ENCODE measurements around the gene ATG13.

The ATG13 gene

DNA sequence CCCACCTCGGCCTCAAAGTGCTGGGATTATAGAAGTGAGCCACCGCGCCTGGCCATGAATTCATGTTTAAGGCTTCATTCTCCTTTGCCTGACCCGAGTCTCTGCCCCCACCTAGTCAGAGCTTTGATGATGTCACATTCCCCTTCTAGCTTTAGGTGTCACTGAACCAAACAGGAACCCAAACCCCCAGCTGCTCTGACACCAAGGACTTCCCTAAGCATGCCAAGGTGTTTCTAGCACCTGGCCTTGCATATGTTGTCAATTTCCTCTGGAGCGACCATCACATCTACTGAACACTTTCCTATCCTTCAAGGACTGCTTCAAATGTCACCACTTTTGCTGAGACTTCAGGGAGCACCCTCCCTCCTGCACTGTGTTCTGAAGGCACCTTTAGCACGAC lies 103.9 kb downstream of the ATG13 start:
- TF ChIP-seq CTCF (IDR thresholded peaks at IDR 0.05) = no peak
- H3K4me1 ChIP-seq = no peaks in the 10 kb centered on the region
- H3K36me3 ChIP-seq (ENCODE audit: control insufficient read depth, insufficient read depth, low read length) = no peaks in the 10 kb centered on the region
- H3K4me3 ChIP-seq (ENCODE audit: low read depth, low read length) = no peak overlapping the region
- H3K9me3 ChIP-seq (ENCODE audit: control insufficient read depth, low read length) = no peaks in the 10 kb centered on the region
- H3K27me3 ChIP-seq (ENCODE audit: control insufficient read depth, insufficient read depth, low read length) = no peaks in the 10 kb centered on the region
- no peak overlapping the region for H2AFZ ChIP-seq
- no peak overlapping the region for H3K27ac ChIP-seq
- H3K79me2 ChIP-seq = no peaks in the 10 kb centered on the region
- H3K4me2 ChIP-seq (ENCODE audit: low read length) = no peak overlapping the region
- no peak overlapping the region for H3K9ac ChIP-seq

DNA sequence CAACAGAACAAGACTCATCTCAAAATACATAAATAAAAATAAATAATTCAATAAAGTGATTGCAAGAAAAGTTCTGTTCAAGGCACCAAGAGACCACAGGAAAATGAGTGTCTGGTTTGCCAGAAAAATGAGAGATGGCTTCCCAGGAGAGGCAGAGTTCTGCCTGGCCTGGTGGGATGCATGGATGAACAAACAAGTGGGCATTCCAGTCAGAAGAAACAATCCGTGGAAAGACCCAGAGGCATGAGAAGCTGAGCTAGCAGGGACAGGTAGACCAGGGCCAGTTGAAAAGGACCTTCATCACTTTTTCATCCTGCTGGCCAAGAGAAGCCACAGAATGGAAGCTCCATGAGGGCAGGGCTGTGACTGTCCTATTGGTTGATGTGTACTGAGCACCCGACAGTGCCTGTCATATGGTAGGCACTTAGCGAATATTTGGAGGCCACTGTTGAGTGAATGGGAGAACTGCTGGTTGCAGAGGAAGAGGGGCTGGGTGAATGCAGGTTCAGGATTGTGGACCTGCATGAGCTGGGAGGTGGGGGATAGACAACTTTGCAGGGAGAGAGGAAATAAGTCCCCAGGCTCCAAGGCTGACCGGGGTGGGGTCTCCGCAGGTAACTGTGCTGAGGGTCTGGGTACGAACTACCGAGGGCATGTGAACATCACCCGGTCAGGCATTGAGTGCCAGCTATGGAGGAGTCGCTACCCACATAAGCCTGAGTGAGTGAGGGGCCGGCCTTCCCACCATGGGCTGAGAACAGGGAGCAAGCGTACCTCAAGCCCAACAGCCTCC lies 105.4 kb downstream of the ATG13 start:
- TF ChIP-seq CTCF (IDR thresholded peaks at IDR 0.05) = no peak

DNA sequence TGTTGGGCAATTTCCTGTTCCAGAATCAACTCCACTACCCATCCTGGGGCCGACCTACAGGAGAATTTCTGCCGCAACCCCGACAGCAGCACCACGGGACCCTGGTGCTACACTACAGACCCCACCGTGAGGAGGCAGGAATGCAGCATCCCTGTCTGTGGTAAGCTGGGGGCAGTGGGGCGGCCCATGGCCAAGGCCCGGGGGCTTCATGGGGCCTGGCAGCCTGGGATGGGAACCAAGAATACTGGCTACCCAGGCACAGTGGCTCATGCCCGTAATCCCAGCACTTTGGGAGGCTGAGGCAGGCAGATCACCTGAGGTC lies 106.0 kb downstream of the ATG13 start:
- Histone ChIP-seq H3K36me3 (ENCODE audit: control insufficient read depth, insufficient read depth, low read length) (no peaks in the 10 kb centered on the region), H3K9me3 (ENCODE audit: control insufficient read depth, low read length) (no peaks in the 10 kb centered on the region), H3K27ac (no peak overlapping the region), H3K4me2 (ENCODE audit: low read length) (no peak overlapping the region), H2AFZ (no peak overlapping the region), H3K27me3 (ENCODE audit: control insufficient read depth, insufficient read depth, low read length) (no peaks in the 10 kb centered on the region), H3K4me1 (no peaks in the 10 kb centered on the region), H3K4me3 (ENCODE audit: low read depth, low read length) (no peak overlapping the region), H3K9ac (no peak overlapping the region), H3K79me2 (no peaks in the 10 kb centered on the region)
- TF ChIP-seq CTCF (IDR thresholded peaks at IDR 0.05) = no peak

More for the DNA sequence above, 105.4 kb downstream of the ATG13 start:
- Histone ChIP-seq H3K79me2 (no peaks in the 10 kb centered on the region), H3K9me3 (ENCODE audit: control insufficient read depth, low read length) (no peaks in the 10 kb centered on the region), H2AFZ (no peak overlapping the region), H3K27me3 (ENCODE audit: control insufficient read depth, insufficient read depth, low read length) (no peaks in the 10 kb centered on the region), H3K9ac (no peak overlapping the region), H3K4me1 (no peaks in the 10 kb centered on the region), H3K4me3 (ENCODE audit: low read depth, low read length) (no peak overlapping the region), H3K27ac (no peak overlapping the region), H3K4me2 (ENCODE audit: low read length) (no peak overlapping the region), H3K36me3 (ENCODE audit: control insufficient read depth, insufficient read depth, low read length) (no peaks in the 10 kb centered on the region)

DNA sequence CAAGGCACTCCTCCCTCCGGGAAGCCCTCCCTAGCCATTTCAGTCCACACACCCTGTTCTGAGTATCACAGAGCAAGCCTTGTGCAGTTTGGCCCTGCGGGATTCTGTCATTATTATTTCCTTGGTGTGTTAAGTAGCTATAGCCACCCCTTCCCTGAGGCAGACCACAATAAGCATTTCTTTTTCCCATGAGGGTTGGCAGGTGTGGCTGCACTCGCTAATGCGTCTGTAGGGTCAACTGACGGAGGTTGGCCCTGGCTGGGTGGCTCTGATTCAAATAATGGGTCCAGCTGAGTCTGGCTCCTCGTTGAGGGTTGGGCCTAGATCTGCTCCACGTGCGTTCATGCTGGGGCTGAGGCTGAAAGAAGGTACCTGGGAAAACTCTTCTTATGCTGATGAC lies 106.7 kb downstream of the ATG13 start:
- Histone ChIP-seq H3K79me2 (no peaks in the 10 kb centered on the region), H3K9ac (no peak overlapping the region), H3K9me3 (ENCODE audit: control insufficient read depth, low read length) (no peaks in the 10 kb centered on the region), H3K27me3 (ENCODE audit: control insufficient read depth, insufficient read depth, low read length) (no peaks in the 10 kb centered on the region), H3K27ac (no peak overlapping the region), H3K4me1 (no peaks in the 10 kb centered on the region), H3K4me2 (ENCODE audit: low read length) (no peak overlapping the region), H3K4me3 (ENCODE audit: low read depth, low read length) (no peak overlapping the region), H3K36me3 (ENCODE audit: control insufficient read depth, insufficient read depth, low read length) (no peaks in the 10 kb centered on the region), H2AFZ (no peak overlapping the region)
- no peak for TF ChIP-seq CTCF (IDR thresholded peaks at IDR 0.05)
